Ishikawa (cell line): ENCODE data around the gene MEP1A.

Experiments used
- CREB1 ChIP-seq: IDR thresholded peaks from 2 replicates; pipeline ENCODE4 v1.6.1; 2012; ENCODE audit warnings: low read depth
- EP300 ChIP-seq: IDR thresholded peaks from 2 replicates; pipeline ENCODE4 v1.6.1; 2012; ENCODE audit warnings: borderline replicate concordance
- MAX ChIP-seq: IDR thresholded peaks from 2 replicates; pipeline ENCODE4 v1.6.1; 2012
- REST ChIP-seq: IDR thresholded peaks from 2 replicates; pipeline ENCODE4 v1.6.1; 2012; ENCODE audit warnings: low read depth, mild to moderate bottlenecking
- YY1 ChIP-seq: IDR thresholded peaks from 2 replicates; pipeline ENCODE4 v1.6.1; 2012; ENCODE audit warnings: low read depth

- TF ChIP-seq YY1 (no peak), MAX (no peak), REST (no peak), EP300 (no peak), CREB1 (no peak)
These were observed 2.8 kb upstream of the MEP1A start for GRCh38 chr6:46790355-46790874.
